Peyer's patch (tissue), 4 donors: ENCODE results near the gene ECHS1.

Experiments used
- CTCF ChIP-seq, 6 experiments: fragments of 450-650 bp in 4 of 6; fragments of 200-600 bp in 2 of 6; sonication (generic) in 1 of 6; IDR thresholded peaks; one replicate each; pipeline ENCODE4 v1.5.1; 2017 to 2019; ENCODE audit warnings: antibody characterized with exemption in 6 of 6, mild to moderate bottlenecking in 3 of 6, moderate library complexity in 1 of 6
- POLR2A ChIP-seq, 2 donors: fragments of 450-650 bp; IDR thresholded peaks; one replicate each; pipeline ENCODE4 v1.5.1; 2017; ENCODE audit warnings: antibody characterized with exemption in 2 of 2, mild to moderate bottlenecking in 2 of 2, moderate library complexity in 2 of 2

- TF ChIP-seq CTCF (IDR thresholded peaks at IDR 0.05) = no peak
- TF ChIP-seq POLR2A (IDR thresholded peaks at IDR 0.05) = no peak
Measured at GRCh38 chr10:133405272-133405671, 32.1 kb upstream of the ECHS1 start.
